Mesendoderm (in vitro differentiated cells): ENCODE measurements around the gene SLC35F1.

Source experiments
- DNase-seq: peaks from one replicate; pipeline ENCODE4 v3.0.0; 2013
- H2AK5ac ChIP-seq: 2 replicates; pipeline ENCODE4 v1.6.1; 2013; ENCODE audit warnings: low read length, inconsistent platforms
- H2BK120ac ChIP-seq: 2 replicates; pipeline ENCODE4 v1.6.1; 2013; ENCODE audit warnings: low read depth, mild to moderate bottlenecking, low read length, moderate library complexity, mixed read lengths
- H2BK15ac ChIP-seq: replicated peaks from 2 replicates; pipeline ENCODE4 v1.6.1; 2013; ENCODE audit warnings: low read depth, mild to moderate bottlenecking, moderate library complexity
- H2BK5ac ChIP-seq: 2 replicates; pipeline ENCODE4 v1.6.1; 2013; ENCODE audit warnings: low read length, inconsistent platforms
- H3K18ac ChIP-seq: 2 replicates; pipeline ENCODE4 v1.6.1; 2013; ENCODE audit warnings: mild to moderate bottlenecking, low read length, mixed read lengths
- H3K23ac ChIP-seq: one replicate; pipeline ENCODE4 v1.6.1; 2013; ENCODE audit warnings: low read length
- H3K27ac ChIP-seq: 2 replicates; pipeline ENCODE4 v1.5.1; 2013; ENCODE audit warnings: low read depth, mild to moderate bottlenecking, inconsistent platforms, low read length, moderate library complexity
- H3K27me3 ChIP-seq: 2 replicates; pipeline ENCODE4 v1.6.1; 2013; ENCODE audit warnings: low read length, control low read depth, mild to moderate bottlenecking, inconsistent platforms; ENCODE audit not compliant: insufficient read depth, poor library complexity
- H3K36me3 ChIP-seq: 2 replicates; pipeline ENCODE4 v1.6.1; 2013; ENCODE audit warnings: low read length, inconsistent platforms; ENCODE audit not compliant: control insufficient read depth, insufficient read depth
- H3K4ac ChIP-seq: one replicate; pipeline ENCODE4 v1.6.1; 2013; ENCODE audit warnings: low read depth, mild to moderate bottlenecking, low read length, moderate library complexity
- H3K4me1 ChIP-seq: 2 replicates; pipeline ENCODE4 v1.6.1; 2013; ENCODE audit warnings: low read depth, low read length, inconsistent platforms; ENCODE audit not compliant: control insufficient read depth
- H3K4me2 ChIP-seq: 2 replicates; pipeline ENCODE4 v1.6.1; 2013; ENCODE audit warnings: low read length
- H3K4me3 ChIP-seq: 2 replicates; pipeline ENCODE4 v1.5.1; 2013; ENCODE audit warnings: mild to moderate bottlenecking, low read length
- H3K56ac ChIP-seq: one replicate; pipeline ENCODE4 v1.6.1; 2013; ENCODE audit warnings: low read length
- H3K79me1 ChIP-seq: 2 replicates; pipeline ENCODE4 v1.6.1; 2013; ENCODE audit warnings: low read length, inconsistent platforms
- H3K79me2 ChIP-seq: 2 replicates; pipeline ENCODE4 v1.6.1; 2013; ENCODE audit warnings: mild to moderate bottlenecking, low read length; ENCODE audit not compliant: control insufficient read depth, insufficient read depth
- H3K9ac ChIP-seq: 2 replicates; pipeline ENCODE4 v1.6.1; 2013; ENCODE audit warnings: low read length, inconsistent platforms
- H4K5ac ChIP-seq: one replicate; pipeline ENCODE4 v1.6.1; 2013; ENCODE audit warnings: low read length
- H4K8ac ChIP-seq: one replicate; pipeline ENCODE4 v1.6.1; 2013; ENCODE audit warnings: low read depth, mild to moderate bottlenecking, control low read depth, low read length, moderate library complexity
- WGBS: extraction: QIAGEN DNeasy Blood & Tissue Kit; methylation state at CpG from one replicate; pipeline ENCODE4 v1.1.7; 2013; ENCODE audit warnings: low lambda C conversion rate, missing lambda C conversion rate; ENCODE audit not compliant: insufficient coverage; ENCODE audit errors: extremely low coverage; 5-methylcytosine and 5-hydroxymethylcytosine counted together

Gene SLC35F1

GRCh38 chr6:117917176-117917575 is 10.1 kb downstream of the SLC35F1 start:
- Histone ChIP-seq H4K5ac (no peak overlapping the region), H2BK15ac (no peak overlapping the region), H3K56ac (no peak overlapping the region), H2BK5ac (no peak overlapping the region), H3K9ac (no peak overlapping the region), H3K79me1 (no peaks in the 10 kb centered on the region), H3K27me3 (no peaks in the 10 kb centered on the region), H3K4ac (no peak overlapping the region), H3K27ac (no peak overlapping the region), H3K23ac (no peak overlapping the region), H4K8ac (no peak overlapping the region), H3K4me1 (no peaks in the 10 kb centered on the region), H3K36me3 (no peaks in the 10 kb centered on the region), H2AK5ac (no peak overlapping the region), H3K4me3 (no peak overlapping the region), H3K4me2 (no peak overlapping the region), H3K79me2 (no peaks in the 10 kb centered on the region), H2BK120ac (no peak overlapping the region), H3K18ac (no peak overlapping the region)
- WGBS, result no CpG with 5 or more reads among the region's 2 CpGs
- no peak for DNase-seq

DNA sequence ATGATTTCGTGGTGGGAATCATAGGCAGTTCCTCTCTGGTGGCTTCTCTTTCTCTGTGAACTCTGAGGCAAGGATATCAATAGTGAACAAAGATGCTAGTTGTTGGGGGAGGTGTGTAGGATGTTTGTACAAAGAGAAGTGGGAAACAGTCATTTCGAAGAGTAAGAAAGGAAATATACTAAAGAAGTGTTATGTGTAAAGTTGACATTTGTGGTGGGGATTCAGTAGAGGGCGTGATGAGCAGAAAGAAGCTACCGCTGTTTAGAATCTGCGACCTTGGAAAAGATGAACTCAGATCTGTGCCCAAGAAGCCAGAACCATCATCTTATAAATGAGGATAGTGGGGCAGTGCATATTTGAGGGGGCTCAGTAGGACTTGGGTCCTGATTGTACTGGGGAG is 11.4 kb downstream of the SLC35F1 start:
- Histone ChIP-seq H3K27me3 (no peaks in the 10 kb centered on the region), H3K4me3 (no peak overlapping the region), H2BK5ac (no peak overlapping the region), H3K4me2 (no peak overlapping the region), H3K56ac (no peak overlapping the region), H3K36me3 (no peaks in the 10 kb centered on the region), H3K23ac (no peak overlapping the region), H3K79me2 (no peaks in the 10 kb centered on the region), H3K4me1 (no peaks in the 10 kb centered on the region), H3K27ac (no peak overlapping the region), H3K18ac (no peak overlapping the region), H4K5ac (no peak overlapping the region), H4K8ac (no peak overlapping the region), H2BK120ac (no peak overlapping the region), H3K9ac (no peak overlapping the region), H2AK5ac (no peak overlapping the region), H2BK15ac (no peak overlapping the region), H3K4ac (no peak overlapping the region), H3K79me1 (no peaks in the 10 kb centered on the region)
- no peak for DNase-seq
- 100% methylated on average over 1 of the region's 5 CpGs for WGBS

DNA sequence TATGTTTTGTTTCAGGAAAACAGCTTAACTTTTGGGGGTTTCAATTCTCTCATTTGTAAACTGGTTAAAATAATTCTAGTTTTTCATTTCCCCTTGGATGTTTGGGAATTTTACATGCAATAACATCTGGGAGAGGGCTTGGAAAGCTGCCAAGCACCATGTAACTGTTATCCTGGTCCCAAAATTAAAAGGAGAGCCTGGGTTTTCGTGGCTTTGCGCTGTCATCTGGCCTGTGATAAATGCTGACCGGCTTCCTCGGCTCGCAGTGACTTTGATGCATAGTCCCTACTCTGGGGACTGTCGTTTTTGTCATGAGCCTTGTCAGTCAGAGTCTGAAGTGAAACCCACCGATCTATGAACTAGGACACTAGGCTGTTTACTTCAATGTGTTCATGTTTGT is 12.2 kb downstream of the SLC35F1 start:
- Histone ChIP-seq H2BK15ac (no peak overlapping the region), H3K4me3 (no peak overlapping the region), H3K27ac (no peak overlapping the region), H3K4me1 (no peaks in the 10 kb centered on the region), H3K36me3 (no peaks in the 10 kb centered on the region), H3K79me2 (no peaks in the 10 kb centered on the region), H3K4me2 (no peak overlapping the region), H3K9ac (no peak overlapping the region), H2BK120ac (no peak overlapping the region), H2AK5ac (no peak overlapping the region), H3K4ac (no peak overlapping the region), H3K56ac (no peak overlapping the region), H3K79me1 (no peaks in the 10 kb centered on the region), H2BK5ac (no peak overlapping the region), H4K5ac (no peak overlapping the region), H3K27me3 (no peaks in the 10 kb centered on the region), H3K23ac (no peak overlapping the region), H3K18ac (no peak overlapping the region), H4K8ac (no peak overlapping the region)
- DNase-seq, result no peak
- no CpG with 5 or more reads among the region's 7 CpGs for WGBS

DNA sequence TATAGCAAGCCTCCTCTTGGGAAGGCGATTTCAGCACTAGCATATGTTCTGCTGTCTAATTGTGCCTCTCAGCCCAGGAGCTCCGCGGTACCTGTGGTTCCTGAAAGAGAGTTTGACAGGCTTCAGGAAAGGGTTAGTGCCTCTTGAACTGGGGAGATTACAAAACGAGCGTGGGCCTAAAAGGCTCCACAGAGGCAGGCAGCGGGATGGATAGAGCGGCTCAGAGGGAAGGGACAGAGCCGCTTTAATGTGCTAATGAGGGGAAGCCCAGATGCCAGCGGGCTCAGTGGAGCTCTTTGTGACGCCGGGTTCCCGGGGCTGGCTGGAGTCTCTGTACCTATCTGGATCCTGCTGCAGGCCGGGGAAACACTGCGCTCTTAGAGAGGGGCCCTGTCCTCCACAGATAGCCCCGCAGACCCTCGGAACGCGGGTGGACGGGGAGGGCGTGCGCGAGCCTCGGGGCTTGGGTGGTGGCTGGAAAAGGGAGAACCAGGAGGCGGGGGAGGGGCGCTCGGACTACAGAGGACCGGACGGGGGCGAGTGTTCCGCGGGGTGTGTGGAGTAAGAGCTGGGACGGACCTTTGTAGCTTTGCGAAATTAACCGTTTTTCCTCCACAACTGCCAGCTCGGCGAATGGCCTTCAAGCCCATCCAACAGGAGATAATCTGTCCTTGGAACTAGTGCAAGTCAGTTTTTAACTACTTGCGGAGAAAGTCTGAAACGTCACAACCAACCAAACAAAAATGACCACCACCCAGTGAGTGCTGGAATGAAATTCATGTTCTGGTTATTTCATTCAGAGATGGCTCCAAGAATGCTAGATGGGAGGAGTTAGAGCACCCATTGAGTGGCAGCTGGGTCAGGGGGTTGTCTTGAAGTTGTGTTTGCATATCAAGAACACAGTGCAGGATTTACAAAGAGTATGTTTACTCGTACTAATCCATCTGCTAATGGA is 13.0 kb downstream of the SLC35F1 start:
- no peak overlapping the region for H3K27ac ChIP-seq

GRCh38 chr6:117924690-117925089 is 17.6 kb downstream of the SLC35F1 start:
- Histone ChIP-seq H3K27ac (no peak overlapping the region), H3K4me1 (no peaks in the 10 kb centered on the region), H3K27me3 (no peaks in the 10 kb centered on the region), H4K5ac (no peak overlapping the region), H3K18ac (no peak overlapping the region), H2AK5ac (no peak overlapping the region), H3K79me2 (no peaks in the 10 kb centered on the region), H3K23ac (no peak overlapping the region), H3K36me3 (no peaks in the 10 kb centered on the region), H2BK5ac (no peak overlapping the region), H3K4me2 (no peak overlapping the region), H3K56ac (no peak overlapping the region), H3K4ac (no peak overlapping the region), H3K79me1 (no peaks in the 10 kb centered on the region), H4K8ac (no peak overlapping the region), H3K9ac (no peak overlapping the region), H3K4me3 (no peak overlapping the region), H2BK120ac (no peak overlapping the region), H2BK15ac (no peak overlapping the region)
- no CpG with 5 or more reads among the region's 2 CpGs for WGBS
- DNase-seq, result no peak

More for the DNA sequence above, 13.0 kb downstream of the SLC35F1 start:
- no peak overlapping the region for H2BK5ac ChIP-seq
- H3K27me3 ChIP-seq, result no peaks in the 10 kb centered on the region
- H3K56ac ChIP-seq, result peak overlapping the region; percentile 70
- no peak overlapping the region for H2BK120ac ChIP-seq
- H3K23ac ChIP-seq, result no peak overlapping the region
- no peak overlapping the region for H3K18ac ChIP-seq
- no peaks in the 10 kb centered on the region for H3K79me1 ChIP-seq
- no peak overlapping the region for H4K5ac ChIP-seq
- no peak overlapping the region for H4K8ac ChIP-seq
- no peak overlapping the region for H2BK15ac ChIP-seq
- peak overlapping the region; percentile 15 for H3K4me3 ChIP-seq
- no peaks in the 10 kb centered on the region for H3K79me2 ChIP-seq
- H3K4me2 ChIP-seq, result peak overlapping the region; percentile 88
- no peaks in the 10 kb centered on the region for H3K4me1 ChIP-seq
- H3K9ac ChIP-seq, result peak overlapping the region; percentile 49
- DNase-seq, result peak; percentile 69
- no peak overlapping the region for H3K4ac ChIP-seq
- no peaks in the 10 kb centered on the region for H3K36me3 ChIP-seq
- WGBS, result no CpG with 5 or more reads among the region's 39 CpGs
- no peak overlapping the region for H2AK5ac ChIP-seq
